Hepatic stellate cell (primary cell): Measurements from ENCODE around the gene GPR146.
A peak's percentile ranks its signal among the peaks of the same experiment; 100 is the strongest.
"Not testable (repeated sequence)": the region's sequence is repeated elsewhere in the genome, so short reads cannot be mapped to it uniquely, and the experiment has no call there.

Experiments
- DNase-seq: peaks from one replicate; pipeline ENCODE4 v3.0.0; 2011; ENCODE audit warnings: low spot score

GPR146 gene

GRCh38 chr7:1059200-1060091, 15.1 kb downstream of the GPR146 start:
- DNase-seq: no peak

DNA sequence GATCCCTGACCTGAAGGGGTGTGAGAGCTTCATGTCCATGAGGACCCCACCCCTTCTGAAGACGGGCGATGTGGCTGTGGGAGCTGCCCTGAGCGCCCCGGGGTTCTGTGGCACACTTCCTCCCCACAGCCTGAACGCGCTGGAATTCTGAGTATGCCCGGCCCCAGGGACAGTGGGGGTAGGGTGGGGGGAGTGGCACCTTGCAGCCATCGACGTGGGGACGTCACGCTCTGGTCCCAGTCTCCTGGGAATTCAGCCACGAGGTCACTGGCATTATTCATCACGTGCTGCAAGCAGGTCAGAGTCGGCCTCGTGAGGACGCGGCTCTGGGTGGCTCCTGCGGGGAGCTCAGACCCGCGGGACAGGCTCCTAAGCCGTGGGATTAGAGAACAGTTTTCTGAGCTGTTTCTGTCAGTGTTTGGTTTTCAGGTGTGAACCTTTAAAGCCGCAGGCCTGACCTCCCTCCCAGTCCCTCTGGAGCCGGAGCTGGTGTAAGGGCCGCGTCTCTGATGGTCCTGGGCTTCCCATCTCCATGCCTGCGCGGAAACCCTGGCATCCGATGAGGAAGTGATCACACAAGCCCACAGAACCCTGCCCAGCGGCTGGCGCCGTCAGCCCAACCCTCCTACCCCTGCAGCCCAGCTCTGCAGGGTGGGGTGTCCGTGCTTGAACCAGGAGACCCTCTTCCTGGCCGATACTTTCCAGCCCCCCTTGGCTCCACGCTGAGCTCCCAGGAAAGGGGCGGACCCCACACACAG, 16.1 kb downstream of the GPR146 start:
- DNase-seq: no peak

GRCh38 chr7:1061180-1061579, 16.8 kb downstream of the GPR146 start:
- no peak for DNase-seq

DNA sequence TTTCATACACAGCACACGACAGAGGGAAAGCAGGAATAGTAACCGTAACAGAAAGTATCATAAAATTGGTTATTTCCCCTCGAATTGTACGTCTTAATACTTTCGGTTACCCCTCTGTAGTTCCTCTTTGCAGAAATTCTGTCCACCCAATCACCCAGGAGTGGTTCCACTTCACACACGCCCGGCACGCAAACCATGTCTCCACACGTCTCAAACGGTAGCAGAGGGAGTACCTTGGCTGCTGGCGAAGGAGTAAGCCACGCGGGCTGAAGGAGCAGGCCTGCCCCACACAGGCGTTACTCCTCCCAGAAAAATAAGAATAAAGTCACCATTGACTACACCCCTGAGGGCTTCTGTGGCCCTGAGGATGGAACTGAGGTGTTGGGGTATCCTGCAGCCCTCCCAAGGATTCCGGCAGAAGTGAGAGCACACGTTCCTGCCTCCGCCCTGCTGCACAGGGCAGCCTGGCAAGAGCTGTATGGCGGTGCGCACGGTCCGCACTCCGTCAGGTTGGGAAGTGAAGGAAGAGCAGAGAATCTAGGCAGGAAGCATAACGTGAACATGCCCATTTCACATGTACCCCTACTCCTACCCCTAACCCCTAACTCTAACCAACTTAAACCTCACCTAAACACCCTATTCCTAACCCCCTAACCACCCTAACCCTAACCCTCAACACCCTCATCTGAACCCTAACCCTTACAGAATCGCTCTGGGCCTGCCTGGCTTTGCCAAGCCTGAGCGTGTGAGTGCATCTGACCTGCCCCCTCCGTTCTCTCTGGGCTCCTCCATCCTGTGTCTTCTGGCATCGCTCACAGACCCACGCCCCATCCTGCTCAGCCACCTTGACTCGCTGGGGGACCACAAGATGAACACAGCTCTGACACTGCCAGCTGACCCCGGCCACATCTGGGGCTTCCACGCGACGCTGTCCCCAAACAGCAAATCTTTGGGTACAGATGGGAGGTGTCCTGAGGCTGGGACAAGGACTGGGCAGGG, 18.2 kb downstream of the GPR146 start:
- no peak for DNase-seq

DNA sequence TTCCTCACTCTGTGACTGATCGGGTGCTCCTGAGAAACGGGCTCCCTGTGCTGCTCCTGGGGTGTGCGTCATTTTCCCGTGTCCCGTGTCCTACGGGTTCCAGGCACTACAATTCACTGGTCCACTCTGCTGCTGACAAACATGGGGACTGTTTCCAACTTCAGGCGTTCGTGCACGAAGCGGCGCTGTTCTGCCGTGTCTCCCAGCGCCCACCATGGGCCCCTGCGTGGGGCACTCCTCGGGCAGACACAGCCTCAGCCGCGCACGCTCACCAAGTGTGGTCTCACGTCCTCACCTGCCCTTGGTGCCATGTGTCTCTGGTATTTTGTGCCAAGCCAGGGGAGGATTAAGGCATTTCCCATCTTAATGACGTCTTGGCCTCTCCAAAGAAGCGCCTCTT, 19.0 kb downstream of the GPR146 start:
- DNase-seq: no peak

DNA sequence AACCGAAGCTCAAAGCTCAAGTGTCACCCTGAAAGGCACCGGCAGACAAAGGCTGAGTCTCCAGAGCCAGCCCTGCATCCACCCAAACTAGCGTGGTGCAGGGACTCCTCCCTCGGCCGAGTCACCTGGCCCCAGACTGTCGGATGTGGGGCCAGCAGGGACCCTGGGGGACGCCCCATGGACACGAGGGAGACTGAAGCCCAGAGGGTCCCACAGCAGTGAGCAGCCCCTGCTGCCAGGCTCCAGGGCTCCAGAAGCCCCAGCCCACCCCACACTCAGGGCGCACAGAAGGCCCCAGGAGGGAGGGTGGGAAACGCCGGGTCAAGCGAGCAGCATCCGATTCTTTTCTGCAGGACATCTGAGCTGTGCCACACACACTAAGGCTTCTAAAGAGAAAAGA, 20.2 kb downstream of the GPR146 start:
- no peak for DNase-seq

GRCh38 chr7:1065263-1065584, 20.9 kb downstream of the GPR146 start:
- DNase-seq: no peak

DNA sequence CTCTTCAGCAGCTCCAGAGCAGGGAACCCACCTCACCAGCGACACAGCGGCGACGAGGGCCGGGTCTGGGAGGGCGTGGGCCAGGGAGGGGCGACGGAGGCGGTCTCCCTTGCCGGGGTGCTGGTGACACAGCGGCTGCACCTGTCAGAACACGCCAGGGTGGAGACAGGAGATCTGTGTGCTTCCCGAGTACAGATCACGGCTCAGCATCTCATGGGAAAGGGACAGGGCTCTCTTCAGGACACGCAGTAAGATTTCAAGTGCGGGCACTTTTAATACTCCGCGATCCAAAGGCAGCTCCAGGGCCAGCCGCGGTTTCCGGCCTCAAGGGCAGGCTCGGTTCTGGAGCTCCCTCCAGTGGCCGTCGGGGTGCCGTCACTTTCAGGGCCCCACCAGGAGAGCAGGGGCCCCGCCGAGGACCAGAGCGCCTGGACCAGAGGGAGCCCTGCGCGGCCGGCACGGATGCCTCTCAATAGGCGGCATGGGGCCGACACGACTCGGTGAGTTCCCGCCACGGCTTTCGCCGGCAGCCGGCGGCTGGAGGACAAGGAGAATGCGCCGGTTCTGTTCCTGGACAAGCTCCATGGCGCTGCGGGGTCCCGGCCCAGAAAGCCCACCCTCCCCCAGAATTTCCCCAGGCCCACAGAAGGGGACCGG, 21.4 kb downstream of the GPR146 start:
- DNase-seq: peak; percentile 98

- no peak for DNase-seq
Observed at GRCh38 chr7:1066242-1066588, 21.9 kb downstream of the GPR146 start.

DNA sequence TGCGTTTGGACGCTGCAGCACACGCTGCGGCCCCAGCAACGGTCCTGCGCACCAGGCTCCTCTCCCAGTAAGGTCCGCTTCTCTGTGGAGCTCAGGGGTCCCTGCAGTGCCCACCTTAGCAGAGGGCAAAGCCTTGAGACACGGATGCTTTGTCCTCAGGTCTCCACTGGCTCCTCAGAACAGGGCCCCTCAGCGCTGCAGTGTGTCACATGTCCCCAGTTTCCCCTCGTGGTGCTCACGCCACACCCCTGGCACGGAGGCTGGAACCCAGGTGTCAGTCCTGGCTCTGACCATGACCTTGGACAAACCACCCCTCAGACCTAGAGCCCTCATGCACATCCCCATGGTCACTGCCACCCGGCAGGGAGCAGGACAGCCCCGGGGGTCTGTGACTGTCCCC, 23.7 kb downstream of the GPR146 start:
- DNase-seq: no peak

- DNase-seq: no peak
Observed at GRCh38 chr7:1068619-1069018, 24.3 kb downstream of the GPR146 start.

GRCh38 chr7:1070544-1071011, 26.2 kb downstream of the GPR146 start:
- DNase-seq: no peak

DNA sequence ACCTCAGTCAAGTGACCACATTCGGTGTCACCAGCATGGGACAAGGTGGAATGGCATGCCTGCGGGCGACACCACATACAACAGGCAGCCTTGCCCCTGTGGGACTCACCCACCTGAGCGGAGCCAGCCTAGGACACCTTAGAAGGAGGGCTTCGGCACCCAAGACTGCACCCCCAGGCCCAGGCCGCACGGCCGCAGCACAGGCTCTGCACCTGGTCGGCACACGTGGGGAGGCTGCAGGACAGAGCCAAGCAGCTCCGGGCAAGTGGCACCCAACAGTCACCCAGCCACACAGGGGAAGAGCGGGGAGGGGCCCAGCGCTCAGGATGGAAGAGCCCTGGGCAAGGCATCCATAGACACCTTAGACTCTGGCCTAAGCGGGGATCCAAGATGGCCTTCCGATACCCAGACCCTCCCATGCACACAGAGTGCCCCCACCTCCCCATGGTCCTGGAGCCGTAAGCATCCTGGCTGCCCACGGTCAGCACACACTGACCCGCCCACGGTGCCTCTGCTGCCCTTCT, 27.4 kb downstream of the GPR146 start:
- DNase-seq: no peak

GRCh38 chr7:1073142-1073977, 29.0 kb downstream of the GPR146 start:
- no peak for DNase-seq

GRCh38 chr7:1074018-1074417, 29.7 kb downstream of the GPR146 start:
- DNase-seq: not testable (repeated sequence)

GRCh38 chr7:1074593-1075431, 30.5 kb downstream of the GPR146 start:
- no peak for DNase-seq

DNA sequence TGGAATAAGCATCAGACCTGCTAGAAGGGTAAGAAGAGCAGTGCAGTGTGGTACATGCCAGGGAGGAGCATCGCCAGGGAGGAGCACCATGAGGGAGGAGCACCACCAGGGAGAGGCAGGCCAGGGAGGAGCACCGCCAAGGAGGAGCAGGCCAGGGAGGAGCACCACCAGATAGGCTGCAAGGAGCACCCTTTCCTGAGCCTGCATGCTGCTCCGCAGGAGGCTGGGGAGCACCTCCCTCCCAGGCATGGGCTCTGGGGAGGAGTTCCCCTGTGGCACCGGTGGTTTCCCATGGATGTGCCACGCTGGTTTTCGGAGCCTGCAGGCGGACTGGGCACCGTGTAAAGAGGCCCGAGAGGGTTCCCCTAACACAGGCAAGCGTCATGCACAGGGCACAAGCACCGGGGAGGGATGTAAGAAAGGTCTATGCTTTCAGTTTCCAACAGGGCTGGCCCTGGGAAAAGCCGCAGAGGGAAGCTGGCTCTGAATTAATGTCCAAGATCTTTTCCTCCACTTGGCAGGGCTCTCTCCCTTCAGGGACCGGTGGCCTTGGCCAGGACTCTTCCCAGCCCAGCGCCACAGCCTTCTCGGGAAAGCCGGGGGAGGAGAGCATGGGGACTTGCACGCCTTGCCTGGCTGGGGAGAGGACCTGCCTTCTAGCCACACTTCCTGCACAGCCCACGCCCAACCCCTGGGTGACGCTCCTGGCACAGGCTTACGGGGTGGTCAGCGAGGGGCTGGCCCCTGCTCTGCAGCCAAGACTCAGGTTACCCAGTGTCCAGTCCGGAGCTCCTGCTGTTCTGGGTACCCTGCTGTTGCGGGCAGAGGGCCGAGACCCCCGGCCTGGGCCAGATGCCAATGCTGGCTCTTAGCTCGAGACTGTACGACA, 32.1 kb downstream of the GPR146 start:
- peak; percentile 85 for DNase-seq

- no peak for DNase-seq
Observed at GRCh38 chr7:1078519-1078918, 34.2 kb downstream of the GPR146 start.

- no peak for DNase-seq
Observed at GRCh38 chr7:1078985-1079384, 34.6 kb downstream of the GPR146 start.
